ENCODE results near the gene RFESD.

DNA sequence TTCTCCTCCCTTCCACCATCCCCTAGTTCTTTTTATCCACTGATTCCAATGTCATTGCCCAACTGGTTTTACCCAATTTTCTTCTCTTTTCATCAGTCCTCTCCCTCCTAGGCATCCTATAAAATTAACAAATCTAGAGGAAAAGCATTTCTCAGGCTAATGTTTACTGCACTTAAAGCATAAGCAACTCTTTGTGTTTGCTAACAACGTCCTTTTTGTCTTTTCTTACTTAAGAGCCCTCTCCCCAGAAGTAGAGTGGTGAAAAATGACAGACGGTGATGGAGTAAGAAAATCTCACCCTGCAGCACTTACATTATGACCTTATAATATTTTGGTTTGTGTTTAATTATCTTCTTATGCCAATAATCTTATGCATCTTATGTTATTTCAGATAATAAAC is 37.8 kb downstream of the RFESD start:
- TF ChIP-seq CTCF (IDR thresholded peaks at IDR 0.05) (no peak), EZH2 (IDR thresholded peaks at IDR 0.05; ENCODE audit: borderline replicate concordance, insufficient read depth, low read depth, low read length, poor library complexity, severe bottlenecking) (no peak)
